ENCODE data around the gene CHM.

DNA sequence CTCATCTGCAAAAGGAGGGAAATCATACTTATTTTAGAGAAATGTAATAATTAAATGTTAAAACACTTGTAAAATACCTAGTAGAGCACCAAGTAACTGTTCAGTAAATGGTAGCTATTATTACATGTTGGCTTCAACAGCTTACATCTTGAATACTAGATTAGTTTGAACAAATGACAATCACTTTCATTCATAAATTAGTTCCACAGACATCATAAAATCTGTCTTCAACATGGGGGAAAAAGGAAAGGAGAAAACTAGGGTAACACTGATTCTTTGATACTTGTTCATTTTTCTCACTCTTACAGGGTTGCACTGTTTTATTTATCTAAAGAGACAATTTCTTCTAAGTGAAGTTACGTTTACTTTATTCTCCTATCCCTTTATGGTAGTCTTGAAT, 51.7 kb downstream of the CHM start:
- TF ChIP-seq EZH2 (IDR thresholded peaks at IDR 0.05; ENCODE audit: insufficient read depth, low read length) = no peak
- TF ChIP-seq, protein P1, sequence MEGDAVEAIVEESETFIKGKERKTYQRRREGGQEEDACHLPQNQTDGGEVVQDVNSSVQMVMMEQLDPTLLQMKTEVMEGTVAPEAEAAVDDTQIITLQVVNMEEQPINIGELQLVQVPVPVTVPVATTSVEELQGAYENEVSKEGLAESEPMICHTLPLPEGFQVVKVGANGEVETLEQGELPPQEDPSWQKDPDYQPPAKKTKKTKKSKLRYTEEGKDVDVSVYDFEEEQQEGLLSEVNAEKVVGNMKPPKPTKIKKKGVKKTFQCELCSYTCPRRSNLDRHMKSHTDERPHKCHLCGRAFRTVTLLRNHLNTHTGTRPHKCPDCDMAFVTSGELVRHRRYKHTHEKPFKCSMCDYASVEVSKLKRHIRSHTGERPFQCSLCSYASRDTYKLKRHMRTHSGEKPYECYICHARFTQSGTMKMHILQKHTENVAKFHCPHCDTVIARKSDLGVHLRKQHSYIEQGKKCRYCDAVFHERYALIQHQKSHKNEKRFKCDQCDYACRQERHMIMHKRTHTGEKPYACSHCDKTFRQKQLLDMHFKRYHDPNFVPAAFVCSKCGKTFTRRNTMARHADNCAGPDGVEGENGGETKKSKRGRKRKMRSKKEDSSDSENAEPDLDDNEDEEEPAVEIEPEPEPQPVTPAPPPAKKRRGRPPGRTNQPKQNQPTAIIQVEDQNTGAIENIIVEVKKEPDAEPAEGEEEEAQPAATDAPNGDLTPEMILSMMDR (IDR thresholded peaks at IDR 0.05; ENCODE audit: insufficient read depth, low read depth, low read length) = no peak
